Astrocyte of the spinal cord (primary cell): ENCODE measurements around the gene HS3ST3A1.

Experiments used
- DNase-seq: peaks from one replicate; pipeline ENCODE4 v3.0.0; 2011; ENCODE audit warnings: low read depth, low spot score
- H3K4me3 ChIP-seq: 2 replicates; pipeline ENCODE4 v1.5.1; 2011; ENCODE audit warnings: low read depth, mild to moderate bottlenecking, low read length, moderate library complexity
- CTCF ChIP-seq: IDR thresholded peaks from 2 replicates; pipeline ENCODE4 v1.5.1; 2012; ENCODE audit warnings: low read depth, mild to moderate bottlenecking, low read length, inconsistent platforms
- in situ Hi-C: cut with HindIII; loops from 2 replicates; pipeline ENCODE4 v1.10.0; 2017; ENCODE audit warnings: low sequenced_read_pairs

The HS3ST3A1 gene

DNA sequence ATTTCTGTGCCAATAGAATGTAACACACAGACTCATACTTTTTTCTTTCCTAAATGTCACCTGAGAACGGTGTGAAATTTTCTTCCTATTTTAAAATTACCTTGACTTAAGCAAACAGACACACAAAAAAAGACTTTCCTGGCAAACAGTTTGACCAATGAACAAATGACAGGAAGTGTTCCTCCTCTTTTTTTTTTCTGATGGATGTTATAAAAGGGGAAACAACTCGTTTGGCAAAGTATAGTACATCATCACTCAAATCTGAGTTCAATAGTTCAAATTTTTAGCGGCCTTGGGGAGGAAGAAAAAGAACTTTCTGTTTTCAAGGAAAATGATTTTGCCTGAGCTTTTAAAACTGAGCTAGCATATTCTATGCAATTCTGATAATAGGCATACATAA lies 19.8 kb downstream of the HS3ST3A1 start:
- no peak for TF ChIP-seq CTCF
- in situ Hi-C loops, result no loop called here
- H3K4me3 ChIP-seq, result no peak overlapping the region
- DNase-seq, result no peak

GRCh38 chr17:13580790-13581189 lies 20.9 kb downstream of the HS3ST3A1 start:
- no peak for TF ChIP-seq CTCF
- in situ Hi-C loops, result no loop called here
- no peak for DNase-seq
- H3K4me3 ChIP-seq, result no peak overlapping the region

- no peak for TF ChIP-seq CTCF
- H3K4me3 ChIP-seq, result no peak overlapping the region
- DNase-seq, result no peak
- in situ Hi-C loops, result no loop called here
Measured at GRCh38 chr17:13576661-13577526, 24.8 kb downstream of the HS3ST3A1 start.

DNA sequence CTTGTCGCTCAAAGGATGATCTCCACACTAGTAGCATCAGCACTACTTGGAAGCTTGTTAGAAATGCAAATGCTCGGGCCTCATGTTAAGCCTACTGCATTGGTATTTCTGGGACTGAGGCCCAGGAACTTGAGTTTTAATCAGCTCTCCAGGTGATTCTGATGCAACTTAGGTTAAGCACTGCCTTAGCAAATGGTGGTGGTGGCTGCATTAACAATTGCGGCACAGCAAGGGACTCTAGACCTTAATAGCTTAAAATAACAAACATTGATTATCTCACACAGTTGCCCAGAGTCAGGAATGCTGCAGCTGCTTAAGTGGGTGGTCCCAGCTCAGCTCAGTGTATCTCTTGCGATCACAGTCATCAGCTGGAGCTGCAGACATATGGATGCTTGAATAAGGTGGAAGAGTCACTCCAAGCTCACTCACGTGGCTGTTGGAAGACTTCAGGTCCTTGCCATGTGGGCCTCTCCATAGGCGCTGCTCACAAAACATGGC lies 25.8 kb downstream of the HS3ST3A1 start:
- H3K4me3 ChIP-seq, result no peak overlapping the region
- in situ Hi-C loops, result no loop called here
- no peak for DNase-seq
- no peak for TF ChIP-seq CTCF

- TF ChIP-seq CTCF, result no peak
- DNase-seq, result no peak
- in situ Hi-C loops, result no loop called here
- H3K4me3 ChIP-seq, result no peak overlapping the region
Measured at GRCh38 chr17:13575466-13575865, 26.3 kb downstream of the HS3ST3A1 start.

- DNase-seq, result no peak
- no peak for TF ChIP-seq CTCF
- H3K4me3 ChIP-seq, result no peak overlapping the region
- in situ Hi-C loops, result no loop called here
Measured at GRCh38 chr17:13572581-13572980, 29.1 kb downstream of the HS3ST3A1 start.
